ENCODE measurements around the gene SATB1. TPM values are rescaled to one million over a fixed set of nuclear protein-coding genes. Genes with fewer than 3 reads are reported as not detected.

SATB1 gene
- total RNA-seq, 1 experiment from 2014 or later = 2.7 TPM

- peaks cover 10% of the 10 kb centered on the region; the same call in 1 of the 2 replicates for H3K27me3 ChIP-seq (ENCODE audit: insufficient read depth, low read length)
- H3K9ac ChIP-seq (ENCODE audit: low read length) = no peak overlapping the region
- POLR2A ChIA-PET = no interaction called here
- intact Hi-C loops (cut with micrococcal nuclease) = no loop called here
- DNase-seq (ENCODE audit: low read depth, low spot score) (no peak), ATAC-seq (no peak)
- no peak overlapping the region for H3K27ac ChIP-seq (ENCODE audit: low read depth, low read length)
- H3K36me3 ChIP-seq (ENCODE audit: control insufficient read depth in 1 of 2, insufficient read depth in 2 of 2, low read length in 2 of 2) = no peaks in the 10 kb centered on the region
- H3K79me2 ChIP-seq (ENCODE audit: insufficient read depth, low read length) = no peaks in the 10 kb centered on the region
- no peaks in the 10 kb centered on the region for H3K9me2 ChIP-seq (ENCODE audit: insufficient read depth)
- H2AFZ ChIP-seq (ENCODE audit: low read depth, low read length, poor library complexity, severe bottlenecking) = no peak overlapping the region
- BruUV-seq (replicated peaks) = no TSS peak
- TF ChIP-seq ZNF274 (IDR thresholded peaks at IDR 0.05; ENCODE audit: low read depth, low read length) = no peak
- TF ChIP-seq ELF1 (IDR thresholded peaks at IDR 0.05; ENCODE audit: borderline replicate concordance, low read depth) = no peak
- no peak for TF ChIP-seq EZH2phosphoT487 (IDR thresholded peaks at IDR 0.05; ENCODE audit: borderline replicate concordance)
- no peak for TF ChIP-seq SP1 (IDR thresholded peaks at IDR 0.05; ENCODE audit: low read depth)
- TF ChIP-seq TCF7L2 (IDR thresholded peaks at IDR 0.05; ENCODE audit: borderline replicate concordance, extremely low read depth, insufficient read depth, insufficient read length) = no peak
- no peak for TF ChIP-seq POLR2A (IDR thresholded peaks at IDR 0.05; ENCODE audit: borderline replicate concordance, extremely low read depth, insufficient read depth, insufficient read length)
- no peak for TF ChIP-seq EGR1 (IDR thresholded peaks at IDR 0.05; ENCODE audit: low read depth)
- TF ChIP-seq POLR2AphosphoS5 (IDR thresholded peaks at IDR 0.05; ENCODE audit: low read depth, low read length) = no peak
- no peak for TF ChIP-seq ZBTB33 (IDR thresholded peaks at IDR 0.05; ENCODE audit: extremely low read depth, insufficient replicate concordance, low read length)
- no peak for TF ChIP-seq CBX3 (IDR thresholded peaks at IDR 0.05; ENCODE audit: low read depth)
- H3K4me2 ChIP-seq (ENCODE audit: low read length) = no peak overlapping the region
- CTCF ChIA-PET = no interaction called here
- no peaks in the 10 kb centered on the region for H4K20me1 ChIP-seq (ENCODE audit: insufficient read depth)
- H3K4me1 ChIP-seq (ENCODE audit: control insufficient read depth in 1 of 2, insufficient read depth in 2 of 2, low read length in 2 of 2) = no peaks in the 10 kb centered on the region
- H3K9me3 ChIP-seq (ENCODE audit: control insufficient read depth in 1 of 2, insufficient read depth in 1 of 2, low read depth in 1 of 2, low read length in 2 of 2) = no peaks in the 10 kb centered on the region
- RAD21 ChIA-PET (ENCODE audit: low non-redundant PET in 1 of 2, low total read pairs in 2 of 2, uncharacterized antibody in 2 of 2, unreplicated experiment in 2 of 2) = no interaction called here
- H3K4me3 ChIP-seq (replicated peaks in 1 of 2; ENCODE audit: low read depth in 1 of 2, low read length in 2 of 2) = no peak overlapping the region
Measured at GRCh38 chr3:18366258-18366657, 58.9 kb downstream of the SATB1 start.
